Endodermal cell (in vitro differentiated cells): ENCODE measurements around the gene LRP2BP. TPM values are rescaled to one million over a fixed set of nuclear protein-coding genes. Genes with fewer than 3 reads are reported as not detected.

Source experiments
- DNase-seq: peaks from one replicate; pipeline ENCODE4 v3.0.0-alpha.2; 2017
- H3K27ac ChIP-seq: 2 replicates; pipeline ENCODE4 v1.5.1; 2013; ENCODE audit warnings: mild to moderate bottlenecking, low read depth, low read length, moderate library complexity
- H3K27me3 ChIP-seq: 2 replicates; pipeline ENCODE4 v1.6.1; 2013; ENCODE audit warnings: mild to moderate bottlenecking, low read length, moderate library complexity; ENCODE audit not compliant: insufficient read depth, control insufficient read depth, poor library complexity, severe bottlenecking
- H3K36me3 ChIP-seq: 2 replicates; pipeline ENCODE4 v1.7.0; 2013; ENCODE audit warnings: mild to moderate bottlenecking, low read length, moderate library complexity; ENCODE audit not compliant: control insufficient read depth, insufficient read depth
- H3K4me1 ChIP-seq: one replicate; pipeline ENCODE4 v1.7.0; 2013; ENCODE audit warnings: low read length; ENCODE audit not compliant: control insufficient read depth, insufficient read depth
- H3K4me3 ChIP-seq: 2 replicates; pipeline ENCODE4 v1.5.1; 2013; ENCODE audit warnings: mild to moderate bottlenecking, low read length, moderate library complexity
- H3K9ac ChIP-seq: 2 replicates; pipeline ENCODE4 v1.6.1; 2013; ENCODE audit warnings: mild to moderate bottlenecking, low read length, moderate library complexity; ENCODE audit not compliant: poor library complexity, severe bottlenecking; ENCODE audit errors: extremely low read depth
- H3K9me3 ChIP-seq: 2 replicates; pipeline ENCODE4 v1.6.1; 2013; ENCODE audit warnings: mild to moderate bottlenecking, low read length, moderate library complexity; ENCODE audit not compliant: control insufficient read depth
- H3K27ac Mint-ChIP-seq: 2 replicates; pipeline ENCODE4 v1.8.0; 2020; ENCODE audit warnings: mixed read lengths
- H3K27me3 Mint-ChIP-seq: 2 replicates; pipeline ENCODE4 v1.8.0; 2021; ENCODE audit warnings: mild to moderate bottlenecking, mixed read lengths; ENCODE audit not compliant: insufficient read depth
- H3K36me3 Mint-ChIP-seq: 2 replicates; pipeline ENCODE4 v1.8.0; 2020; ENCODE audit warnings: low read depth, mixed read lengths
- H3K4me1 Mint-ChIP-seq: 2 replicates; pipeline ENCODE4 v1.8.0; 2020; ENCODE audit warnings: mixed read lengths
- H3K4me3 Mint-ChIP-seq: 2 replicates; pipeline ENCODE4 v1.8.0; 2020; ENCODE audit warnings: mild to moderate bottlenecking, moderate library complexity, mixed read lengths
- H3K9me3 Mint-ChIP-seq: 2 replicates; pipeline ENCODE4 v1.8.0; 2020; ENCODE audit warnings: mild to moderate bottlenecking, mixed read lengths
- WGBS, 2 experiments: methylation state at CpG; one replicate each; pipeline versions ENCODE4 v1.1.5 to v1.1.7; 2013; ENCODE audit warnings: missing lambda C conversion rate in 2 of 2, mixed read lengths in 1 of 2; ENCODE audit not compliant: insufficient coverage in 1 of 2, insufficient read length in 1 of 2; 5-methylcytosine and 5-hydroxymethylcytosine counted together
- total RNA-seq, 2 donors: library from RNA; stranded (reverse); fragmentation: NEBNext Ultra II Directional in 1 of 2; extraction: Animal tissue kit (Norgen Biotek cat#: 25700) in 1 of 2; gene quantifications; 2 replicates in 1 of 2; 3 replicates in 1 of 2; pipeline ENCODE4 v1.2.1, GENCODE V29; 2021
- TF ChIP-seq, protein P1 (sequence below): fragments of 200-600 bp; sonication (generic); conservative IDR thresholded peaks from 2 replicates; pipeline ENCODE4 v1.5.0; 2021; ENCODE audit warnings: antibody characterized with exemption, mild to moderate bottlenecking

The LRP2BP gene
- total RNA-seq, 2 donors from 2014 or later: 0.15 TPM; not detected in 1

GRCh38 chr4:185411849-185412248 is 16.1 kb upstream of the LRP2BP start:
- peaks cover 40% of the 10 kb centered on the region for H3K36me3 Mint-ChIP-seq
- H3K27ac Mint-ChIP-seq: no peak overlapping the region
- Histone ChIP-seq H3K4me1 (no peaks in the 10 kb centered on the region), H3K27me3 (no peaks in the 10 kb centered on the region), H3K9me3 (peaks cover 7% of the 10 kb centered on the region), H3K4me3 (no peak overlapping the region), H3K9ac (no peak overlapping the region), H3K27ac (no peak overlapping the region), H3K36me3 (peaks cover 65% of the 10 kb centered on the region)
- DNase-seq: no peak
- 90 to 95% methylated on average over 2 to 4 of the region's 5 CpGs for WGBS, 2 experiments
- H3K27me3 Mint-ChIP-seq: no peaks in the 10 kb centered on the region
- no peaks in the 10 kb centered on the region for H3K4me1 Mint-ChIP-seq
- peaks cover 5% of the 10 kb centered on the region for H3K9me3 Mint-ChIP-seq
- TF ChIP-seq, protein P1, sequence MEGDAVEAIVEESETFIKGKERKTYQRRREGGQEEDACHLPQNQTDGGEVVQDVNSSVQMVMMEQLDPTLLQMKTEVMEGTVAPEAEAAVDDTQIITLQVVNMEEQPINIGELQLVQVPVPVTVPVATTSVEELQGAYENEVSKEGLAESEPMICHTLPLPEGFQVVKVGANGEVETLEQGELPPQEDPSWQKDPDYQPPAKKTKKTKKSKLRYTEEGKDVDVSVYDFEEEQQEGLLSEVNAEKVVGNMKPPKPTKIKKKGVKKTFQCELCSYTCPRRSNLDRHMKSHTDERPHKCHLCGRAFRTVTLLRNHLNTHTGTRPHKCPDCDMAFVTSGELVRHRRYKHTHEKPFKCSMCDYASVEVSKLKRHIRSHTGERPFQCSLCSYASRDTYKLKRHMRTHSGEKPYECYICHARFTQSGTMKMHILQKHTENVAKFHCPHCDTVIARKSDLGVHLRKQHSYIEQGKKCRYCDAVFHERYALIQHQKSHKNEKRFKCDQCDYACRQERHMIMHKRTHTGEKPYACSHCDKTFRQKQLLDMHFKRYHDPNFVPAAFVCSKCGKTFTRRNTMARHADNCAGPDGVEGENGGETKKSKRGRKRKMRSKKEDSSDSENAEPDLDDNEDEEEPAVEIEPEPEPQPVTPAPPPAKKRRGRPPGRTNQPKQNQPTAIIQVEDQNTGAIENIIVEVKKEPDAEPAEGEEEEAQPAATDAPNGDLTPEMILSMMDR: no peak
- no peak overlapping the region for H3K4me3 Mint-ChIP-seq

DNA sequence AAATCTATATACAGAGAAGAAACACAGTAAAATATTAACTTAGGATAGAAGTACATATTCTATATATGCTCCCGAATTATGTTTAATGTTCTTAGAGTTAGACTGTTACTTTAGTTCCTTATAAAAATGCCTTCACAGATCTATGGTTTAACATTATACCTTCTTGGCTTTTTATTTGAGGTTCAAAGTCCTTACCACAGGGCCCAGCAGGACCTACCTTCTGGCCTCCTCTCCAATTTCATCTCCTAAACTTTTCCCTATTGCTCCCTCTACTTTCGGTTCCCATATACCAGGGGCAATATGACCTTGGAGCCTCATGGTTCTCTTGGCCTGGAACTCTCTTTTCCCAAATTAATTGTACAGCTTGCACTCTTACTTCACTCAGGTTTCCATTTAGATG is 12.7 kb upstream of the LRP2BP start:
- Histone ChIP-seq H3K4me1 (no peaks in the 10 kb centered on the region), H3K27me3 (no peaks in the 10 kb centered on the region), H3K9ac (no peak overlapping the region), H3K4me3 (no peak overlapping the region), H3K27ac (no peak overlapping the region), H3K9me3 (peaks cover 7% of the 10 kb centered on the region), H3K36me3 (peaks cover 46% of the 10 kb centered on the region)
- no peak overlapping the region for H3K27ac Mint-ChIP-seq
- peaks cover 5% of the 10 kb centered on the region for H3K9me3 Mint-ChIP-seq
- no peak for DNase-seq
- 87 to 100% methylated on average over 1 of the region's 2 CpGs for WGBS, 2 experiments
- TF ChIP-seq, protein P1: no peak
- H3K4me1 Mint-ChIP-seq: no peaks in the 10 kb centered on the region
- no peaks in the 10 kb centered on the region for H3K27me3 Mint-ChIP-seq
- no peak overlapping the region for H3K4me3 Mint-ChIP-seq
- peaks cover 53% of the 10 kb centered on the region for H3K36me3 Mint-ChIP-seq

DNA sequence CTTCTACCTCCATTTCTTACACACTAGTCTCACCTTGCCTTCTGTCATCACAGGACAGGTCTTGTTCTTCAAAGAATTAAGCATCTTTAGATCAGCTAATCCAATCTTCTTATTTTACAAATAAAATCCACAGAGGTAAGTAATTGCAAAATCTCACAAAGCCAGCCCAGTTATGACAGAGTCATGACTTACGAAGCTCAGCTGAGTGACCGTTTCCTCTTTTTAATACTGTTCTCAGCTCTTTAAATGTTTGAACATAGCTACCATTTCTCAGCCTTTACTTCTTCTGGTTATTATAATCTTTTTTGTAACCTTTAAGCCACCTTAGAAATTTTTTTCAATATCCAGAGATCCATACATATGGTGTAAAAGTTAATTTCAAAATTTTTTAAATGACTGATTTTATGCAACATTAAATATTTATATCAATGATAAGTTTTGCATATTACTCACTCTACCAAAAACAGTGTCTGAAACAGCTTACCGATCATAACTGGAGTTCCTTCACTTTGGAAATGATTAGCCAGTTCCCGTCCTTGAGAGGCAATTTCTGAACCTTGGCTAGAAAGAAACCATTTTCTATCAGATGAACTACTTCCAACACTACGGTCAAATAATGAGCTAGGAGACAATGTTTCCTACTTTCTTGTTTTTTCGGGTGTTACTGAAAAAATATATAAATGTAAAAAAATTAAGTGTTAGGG is 9.7 kb upstream of the LRP2BP start:
- Histone ChIP-seq H3K27ac (no peak overlapping the region), H3K4me3 (no peak overlapping the region), H3K36me3 (peaks cover 46% of the 10 kb centered on the region), H3K9ac (no peak overlapping the region), H3K27me3 (no peaks in the 10 kb centered on the region), H3K4me1 (no peaks in the 10 kb centered on the region), H3K9me3 (peaks cover 7% of the 10 kb centered on the region)
- Mint-ChIP-seq H3K27ac (no peak overlapping the region), H3K4me3 (no peak overlapping the region), H3K4me1 (no peaks in the 10 kb centered on the region), H3K27me3 (no peaks in the 10 kb centered on the region), H3K36me3 (peaks cover 58% of the 10 kb centered on the region), H3K9me3 (peaks cover 5% of the 10 kb centered on the region)
- whole genome bisulfite sequencing, 2 experiments: 97 to 100% methylated on average over 4 to 6 of the region's 6 CpGs
- TF ChIP-seq, protein P1: no peak
- no peak for DNase-seq
